ENCODE results near the gene SMIM33.
"Not testable (repeated sequence)": the region's sequence is repeated elsewhere in the genome, so short reads cannot be mapped to it uniquely, and the experiment has no call there.

SMIM33 gene

GRCh38 chr5:139478657-139479423, 8.0 kb downstream of the SMIM33 start:
- H3K9me3 ChIP-seq (ENCODE audit: control insufficient read depth, low read length); H3K4me3 ChIP-seq (ENCODE audit: low read length); H3K9ac ChIP-seq (ENCODE audit: low read length); H3K27me3 ChIP-seq (ENCODE audit: control insufficient read depth, insufficient read depth, low read length); H3K36me3 ChIP-seq (ENCODE audit: control insufficient read depth, insufficient read depth, low read length): not testable (repeated sequence)
- H3K4me1 ChIP-seq (ENCODE audit: control insufficient read depth, insufficient read depth, low read length): peaks cover 24% of the 10 kb centered on the region

- H3K9me3 ChIP-seq (ENCODE audit: control insufficient read depth, low read length); H3K9ac ChIP-seq (ENCODE audit: low read length); H3K36me3 ChIP-seq (ENCODE audit: control insufficient read depth, insufficient read depth, low read length); H3K4me3 ChIP-seq (ENCODE audit: low read length); H3K27me3 ChIP-seq (ENCODE audit: control insufficient read depth, insufficient read depth, low read length): not testable (repeated sequence)
- H3K4me1 ChIP-seq (ENCODE audit: control insufficient read depth, insufficient read depth, low read length): peaks cover 24% of the 10 kb centered on the region
These were observed 8.9 kb downstream of the SMIM33 start for GRCh38 chr5:139479729-139480128.

GRCh38 chr5:139481122-139481533, 10.3 kb downstream of the SMIM33 start:
- H3K4me3 ChIP-seq (ENCODE audit: low read length): no peak overlapping the region
- no peaks in the 10 kb centered on the region for H3K9me3 ChIP-seq (ENCODE audit: control insufficient read depth, low read length)
- H3K36me3 ChIP-seq (ENCODE audit: control insufficient read depth, insufficient read depth, low read length): no peaks in the 10 kb centered on the region
- H3K9ac ChIP-seq (ENCODE audit: low read length): peak overlapping the region; percentile 52
- H3K4me1 ChIP-seq (ENCODE audit: control insufficient read depth, insufficient read depth, low read length): peaks cover 24% of the 10 kb centered on the region
- H3K27me3 ChIP-seq (ENCODE audit: control insufficient read depth, insufficient read depth, low read length): no peaks in the 10 kb centered on the region

GRCh38 chr5:139481580-139482049, 10.8 kb downstream of the SMIM33 start:
- H3K4me1 ChIP-seq (ENCODE audit: control insufficient read depth, insufficient read depth, low read length): peaks cover 24% of the 10 kb centered on the region
- no peaks in the 10 kb centered on the region for H3K27me3 ChIP-seq (ENCODE audit: control insufficient read depth, insufficient read depth, low read length)
- no peaks in the 10 kb centered on the region for H3K9me3 ChIP-seq (ENCODE audit: control insufficient read depth, low read length)
- H3K9ac ChIP-seq (ENCODE audit: low read length): peak overlapping the region; percentile 52
- peak overlapping the region; percentile 2 for H3K4me3 ChIP-seq (ENCODE audit: low read length)
- H3K36me3 ChIP-seq (ENCODE audit: control insufficient read depth, insufficient read depth, low read length): no peaks in the 10 kb centered on the region

GRCh38 chr5:139482050-139482889, 11.5 kb downstream of the SMIM33 start, which contains the start of gene STING1:
TSS of gene STING1 (minus strand) at chr5:139482758. CDS start at chr5:139481704, 1,054 bp downstream.
- Histone ChIP-seq H3K27me3 (ENCODE audit: control insufficient read depth, insufficient read depth, low read length) (no peaks in the 10 kb centered on the region), H3K9ac (ENCODE audit: low read length) (peak within 1 kb of the TSS; percentile 52), H3K4me1 (ENCODE audit: control insufficient read depth, insufficient read depth, low read length) (peaks cover 24% of the 10 kb centered on the region), H3K4me3 (ENCODE audit: low read length) (peak within 1 kb of the TSS; percentile 2), H3K9me3 (ENCODE audit: control insufficient read depth, low read length) (no peaks in the 10 kb centered on the region), H3K36me3 (ENCODE audit: control insufficient read depth, insufficient read depth, low read length) (no peaks in the 10 kb centered on the region)

- not testable (repeated sequence) for H3K9me3 ChIP-seq (ENCODE audit: control insufficient read depth, low read length); H3K9ac ChIP-seq (ENCODE audit: low read length); H3K4me3 ChIP-seq (ENCODE audit: low read length); H3K36me3 ChIP-seq (ENCODE audit: control insufficient read depth, insufficient read depth, low read length); H3K27me3 ChIP-seq (ENCODE audit: control insufficient read depth, insufficient read depth, low read length)
- H3K4me1 ChIP-seq (ENCODE audit: control insufficient read depth, insufficient read depth, low read length): peaks cover 24% of the 10 kb centered on the region
These were observed 12.0 kb downstream of the SMIM33 start for GRCh38 chr5:139482890-139483208.

- no peaks in the 10 kb centered on the region for H3K9me3 ChIP-seq (ENCODE audit: control insufficient read depth, low read length)
- H3K27me3 ChIP-seq (ENCODE audit: control insufficient read depth, insufficient read depth, low read length): no peaks in the 10 kb centered on the region
- H3K9ac ChIP-seq (ENCODE audit: low read length): no peak overlapping the region
- no peaks in the 10 kb centered on the region for H3K36me3 ChIP-seq (ENCODE audit: control insufficient read depth, insufficient read depth, low read length)
- H3K4me1 ChIP-seq (ENCODE audit: control insufficient read depth, insufficient read depth, low read length): peaks cover 17% of the 10 kb centered on the region
- H3K4me3 ChIP-seq (ENCODE audit: low read length): no peak overlapping the region
These were observed 15.4 kb downstream of the SMIM33 start for GRCh38 chr5:139486201-139486600.

- Histone ChIP-seq H3K36me3 (ENCODE audit: control insufficient read depth, insufficient read depth, low read length) (no peaks in the 10 kb centered on the region), H3K27me3 (ENCODE audit: control insufficient read depth, insufficient read depth, low read length) (no peaks in the 10 kb centered on the region), H3K9me3 (ENCODE audit: control insufficient read depth, low read length) (no peaks in the 10 kb centered on the region), H3K4me3 (ENCODE audit: low read length) (no peak overlapping the region), H3K4me1 (ENCODE audit: control insufficient read depth, insufficient read depth, low read length) (no peaks in the 10 kb centered on the region), H3K9ac (ENCODE audit: low read length) (no peak overlapping the region)
These were observed 17.5 kb downstream of the SMIM33 start for GRCh38 chr5:139488260-139488659.

GRCh38 chr5:139492700-139493192, 21.9 kb downstream of the SMIM33 start:
- no peaks in the 10 kb centered on the region for H3K27me3 ChIP-seq (ENCODE audit: control insufficient read depth, insufficient read depth, low read length)

GRCh38 chr5:139494256-139494655, 23.5 kb downstream of the SMIM33 start:
- Histone ChIP-seq H3K4me3 (ENCODE audit: low read length) (no peak overlapping the region), H3K27me3 (ENCODE audit: control insufficient read depth, insufficient read depth, low read length) (no peaks in the 10 kb centered on the region), H3K36me3 (ENCODE audit: control insufficient read depth, insufficient read depth, low read length) (no peaks in the 10 kb centered on the region), H3K9me3 (ENCODE audit: control insufficient read depth, low read length) (no peaks in the 10 kb centered on the region), H3K9ac (ENCODE audit: low read length) (no peak overlapping the region), H3K4me1 (ENCODE audit: control insufficient read depth, insufficient read depth, low read length) (no peaks in the 10 kb centered on the region)

More at GRCh38 chr5:139492700-139493192, 21.9 kb downstream of the SMIM33 start:
- Histone ChIP-seq H3K9ac (ENCODE audit: low read length) (no peak overlapping the region), H3K4me3 (ENCODE audit: low read length) (no peak overlapping the region), H3K36me3 (ENCODE audit: control insufficient read depth, insufficient read depth, low read length) (no peaks in the 10 kb centered on the region), H3K9me3 (ENCODE audit: control insufficient read depth, low read length) (no peaks in the 10 kb centered on the region), H3K4me1 (ENCODE audit: control insufficient read depth, insufficient read depth, low read length) (no peaks in the 10 kb centered on the region)

- Histone ChIP-seq H3K4me1 (ENCODE audit: control insufficient read depth, insufficient read depth, low read length) (no peaks in the 10 kb centered on the region), H3K9ac (ENCODE audit: low read length) (no peak overlapping the region), H3K4me3 (ENCODE audit: low read length) (no peak overlapping the region), H3K27me3 (ENCODE audit: control insufficient read depth, insufficient read depth, low read length) (no peaks in the 10 kb centered on the region), H3K36me3 (ENCODE audit: control insufficient read depth, insufficient read depth, low read length) (no peaks in the 10 kb centered on the region), H3K9me3 (ENCODE audit: control insufficient read depth, low read length) (no peaks in the 10 kb centered on the region)
These were observed 24.0 kb downstream of the SMIM33 start for GRCh38 chr5:139494832-139495231.

Measured in mucosa of stomach (tissue), 1 donor.